Endothelial cell of umbilical vein (primary cell): ENCODE measurements around the gene HDAC5. TPM values are rescaled to one million over a fixed set of nuclear protein-coding genes. Genes with fewer than 3 reads are reported as not detected.

Source experiments
- BruUV-seq: library from RNA; stranded (reverse); fragments of 400-500 nt; replicated peaks from 2 replicates; lab custom pipeline; 2021; lab: Mats Ljungman, UMichigan
- CTCF ChIA-PET: fragments of 300-600, 350-600 bp; sonication (Branson Sonifier 250); formaldehyde crosslinking; loops from one replicate; lab custom pipeline; 2021; ENCODE audit warnings: antibody characterized with exemption, inconsistent platforms; lab: Charles Lee
- POLR2A ChIA-PET: fragments of 300-600, 350-600 bp; sonication (Branson Sonifier 250); formaldehyde crosslinking; loops from one replicate; lab custom pipeline; 2021; ENCODE audit warnings: antibody characterized with exemption, inconsistent platforms; lab: Charles Lee
- DNase-seq: peaks from one replicate; pipeline ENCODE4 v3.0.0-alpha.2; 2011; ENCODE audit warnings: low read depth, low spot score
- FAIRE-seq: peaks from 2 replicates; lab custom pipeline; 2011; peaks lifted over from hg19 to GRCh38; lab: Jason Lieb, UNC
- H2AFZ ChIP-seq: 2 replicates; pipeline ENCODE4 v1.6.0; 2012; ENCODE audit warnings: low read depth, low read length, control low read depth, inconsistent platforms
- H3K27ac ChIP-seq: 2 replicates; pipeline ENCODE4 v1.5.1; 2011; ENCODE audit warnings: low read depth, mild to moderate bottlenecking, control low read depth, low read length, moderate library complexity; ENCODE audit not compliant: insufficient read depth
- H3K27me3 ChIP-seq, 2 experiments: 2 replicates each; pipeline versions ENCODE4 v1.6.0 to v1.6.1; 2011; ENCODE audit warnings: low read length in 2 of 2, mixed read lengths in 1 of 2; ENCODE audit not compliant: control insufficient read depth in 2 of 2, insufficient read depth in 2 of 2
- H3K36me3 ChIP-seq, 2 experiments: 2 replicates in 1 of 2; 3 replicates in 1 of 2; pipeline ENCODE4 v1.5.1; 2011; ENCODE audit warnings: low read length in 2 of 2, mild to moderate bottlenecking in 1 of 2, moderate library complexity in 1 of 2; ENCODE audit not compliant: control insufficient read depth in 2 of 2, insufficient read depth in 2 of 2; ENCODE audit errors: extremely low read depth in 1 of 2
- H3K4me1 ChIP-seq: 3 replicates; pipeline ENCODE4 v1.5.1; 2011; ENCODE audit warnings: mild to moderate bottlenecking, low read length; ENCODE audit not compliant: control insufficient read depth, insufficient read depth; ENCODE audit errors: extremely low read depth
- H3K4me2 ChIP-seq: 2 replicates; pipeline ENCODE4 v1.6.1; 2011; ENCODE audit warnings: low read length, control low read depth, mixed read lengths; ENCODE audit not compliant: insufficient read depth
- H3K4me3 ChIP-seq, 3 experiments: fragments of 200-600 bp in 1 of 3; sonication (generic), shearing (Covaris generic) in 1 of 3; replicated peaks in 1 of 3; 2 replicates each; pipeline ENCODE4 v1.5.1; 2011 to 2016; ENCODE audit warnings: control low read depth in 3 of 3, low read length in 3 of 3, mild to moderate bottlenecking in 2 of 3, inconsistent platforms in 1 of 3, low read depth in 1 of 3, moderate library complexity in 1 of 3; ENCODE audit not compliant: insufficient read depth in 1 of 3
- H3K79me2 ChIP-seq: 2 replicates; pipeline ENCODE4 v1.6.0; 2012; ENCODE audit warnings: low read length, inconsistent platforms; ENCODE audit not compliant: control insufficient read depth, insufficient read depth
- H3K9ac ChIP-seq: replicated peaks from 2 replicates; pipeline ENCODE3; 2011; ENCODE audit warnings: low read length, control low read depth; ENCODE audit not compliant: insufficient read depth; ENCODE audit errors: extremely low read depth
- H3K9me1 ChIP-seq: replicated peaks from 3 replicates; pipeline ENCODE4 v1.6.0; 2011; ENCODE audit warnings: mild to moderate bottlenecking, low read length; ENCODE audit not compliant: control insufficient read depth, insufficient read depth; ENCODE audit errors: extremely low read depth
- H3K9me3 ChIP-seq: replicated peaks from 2 replicates; pipeline ENCODE4 v1.5.1; 2012; ENCODE audit warnings: low read length, inconsistent platforms; ENCODE audit not compliant: control insufficient read depth, insufficient read depth
- H4K20me1 ChIP-seq: replicated peaks from 2 replicates; pipeline ENCODE3; 2011; ENCODE audit warnings: mild to moderate bottlenecking, low read length; ENCODE audit not compliant: control insufficient read depth, insufficient read depth; ENCODE audit errors: extremely low read depth
- CTCF ChIP-seq, 2 donors: IDR thresholded peaks; 1 replicate in 1 of 2; 2 replicates in 1 of 2; pipeline ENCODE4 v1.5.1; 2011; ENCODE audit warnings: low read length in 2 of 2, mild to moderate bottlenecking in 2 of 2, moderate library complexity in 2 of 2, control low read depth in 1 of 2, inconsistent platforms in 1 of 2, low read depth in 1 of 2; ENCODE audit not compliant: insufficient read depth in 1 of 2; ENCODE audit errors: extremely low read depth in 1 of 2
- EZH2 ChIP-seq: IDR thresholded peaks from 2 replicates; pipeline ENCODE4 v1.6.1; 2012; ENCODE audit warnings: borderline replicate concordance, low read depth, mild to moderate bottlenecking, moderate library complexity, low read length, inconsistent platforms; ENCODE audit not compliant: severe bottlenecking
- FOS ChIP-seq: IDR thresholded peaks from 2 replicates; pipeline ENCODE4 v1.6.1; 2011; ENCODE audit warnings: mild to moderate bottlenecking, low read length, moderate library complexity, borderline replicate concordance; ENCODE audit not compliant: insufficient read depth
- GATA2 ChIP-seq: IDR thresholded peaks from 2 replicates; pipeline ENCODE4 v1.7.0; 2011; ENCODE audit warnings: low read depth, mild to moderate bottlenecking, moderate library complexity, mixed read lengths, low read length; ENCODE audit not compliant: insufficient read length, insufficient read depth
- JUN ChIP-seq: IDR thresholded peaks from 2 replicates; pipeline ENCODE4 v1.6.1; 2011; ENCODE audit warnings: borderline replicate concordance, low read depth; ENCODE audit not compliant: insufficient read length, insufficient read depth
- MYC ChIP-seq: IDR thresholded peaks from one replicate; pipeline ENCODE4 v1.6.1; 2011; ENCODE audit warnings: mild to moderate bottlenecking, low read depth, low read length
- POLR2A ChIP-seq: IDR thresholded peaks from 2 replicates; pipeline ENCODE4 v1.6.1; 2012; ENCODE audit warnings: low read depth, mild to moderate bottlenecking, control low read depth, low read length
- POLR2AphosphoS5 ChIP-seq: IDR thresholded peaks from 2 replicates; pipeline ENCODE4 v1.6.1; 2012; ENCODE audit warnings: low read depth, mild to moderate bottlenecking, control low read depth, low read length, moderate library complexity; ENCODE audit not compliant: insufficient read depth
- dilution Hi-C: fragments of 300-500 bp; cut with MboI; formaldehyde crosslinking; loops from one replicate; pipeline ENCODE4 v1.15.0; 2019; ENCODE audit warnings: low sequenced_read_pairs; ENCODE audit not compliant: extremely low pct_ligation_motif_present
- intact Hi-C: fragments of 100-400 bp; cut with micrococcal nuclease; formaldehyde crosslinking; loops from one replicate; pipeline ENCODE4 v1.10.0; 2022
- polyA plus RNA-seq, 4 experiments: library from polyadenylated mRNA; depleted of rRNA in 3 of 4; stranded (reverse) in 3 of 4; unstranded in 1 of 4; fragments of >200 nt; gene quantifications; 2 replicates each; pipeline versions ENCODE4 v1.2.1 to v1.2.3, GENCODE V29; 2011 to 2012; ENCODE audit warnings: missing spikeins in 1 of 4
- total RNA-seq: library from RNA; stranded (reverse); gene quantifications from 2 replicates; pipeline ENCODE4 v1.2.3, GENCODE V29; 2021
- TF ChIP-seq, protein P1 (sequence below): IDR thresholded peaks from 2 replicates; pipeline ENCODE4 v1.6.1; 2011; ENCODE audit not compliant: insufficient read depth, insufficient read length

HDAC5 gene
- total and polyA plus RNA-seq, 2 donors (not counting 3 experiments of a cell fraction or from before 2014, with no cell fraction given): 35.4 to 40.4 TPM

DNA sequence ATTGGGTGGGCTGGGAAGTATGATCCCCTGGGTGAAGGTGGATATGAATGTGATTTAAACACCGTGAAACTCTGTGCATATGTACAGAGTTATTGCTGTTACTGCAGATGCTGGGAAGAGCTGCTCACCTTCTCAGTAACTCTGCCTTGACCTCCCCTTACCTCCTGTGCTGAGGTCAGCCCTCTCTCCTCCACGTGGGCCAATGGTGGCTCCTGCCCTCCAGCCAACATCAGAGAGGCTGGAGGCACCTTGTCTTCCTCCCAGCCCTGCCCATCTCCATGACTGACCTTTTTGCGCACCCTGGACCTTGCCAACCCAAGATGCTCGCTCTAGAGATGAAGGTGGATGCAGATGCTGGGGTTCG is 46.7 kb upstream of the HDAC5 start:
- H3K9me1 ChIP-seq: no peaks in the 10 kb centered on the region
- no peaks in the 10 kb centered on the region for H4K20me1 ChIP-seq
- H3K27me3 ChIP-seq: no peaks in the 10 kb centered on the region
- no peak overlapping the region for H3K4me3 ChIP-seq
- no peaks in the 10 kb centered on the region for H3K79me2 ChIP-seq
- H3K27ac ChIP-seq: no peak overlapping the region
- H3K4me1 ChIP-seq: no peaks in the 10 kb centered on the region
- H3K9ac ChIP-seq: no peak overlapping the region
- H3K9me3 ChIP-seq: no peaks in the 10 kb centered on the region
- BruUV-seq: no TSS peak
- no peak overlapping the region for H3K4me2 ChIP-seq
- DNase-seq: no peak
- POLR2A ChIA-PET: no interaction called here
- CTCF ChIA-PET: interaction anchor here (3.9 kb wide), 1 partner anchor 226 kb away, joined by 69 read pairs; the partner anchor contains the start of gene PPY
- no peak for FAIRE-seq
- TF ChIP-seq MYC (no peak), FOS (no peak), JUN (no peak), EZH2 (no peak), GATA2 (no peak), CTCF (IDR thresholded peaks at IDR 0.05; ENCODE audit: extremely low read depth in 1 of 2, insufficient read depth in 1 of 2, low read depth in 1 of 2, low read length in 2 of 2) (no peak), POLR2A (no peak), POLR2AphosphoS5 (no peak)
- TF ChIP-seq, protein P1, sequence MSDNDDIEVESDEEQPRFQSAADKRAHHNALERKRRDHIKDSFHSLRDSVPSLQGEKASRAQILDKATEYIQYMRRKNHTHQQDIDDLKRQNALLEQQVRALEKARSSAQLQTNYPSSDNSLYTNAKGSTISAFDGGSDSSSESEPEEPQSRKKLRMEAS: no peak
- intact Hi-C loops (no loop called here), dilution Hi-C loops (no loop called here)
- H3K36me3 ChIP-seq: no peaks in the 10 kb centered on the region
- no peak overlapping the region for H2AFZ ChIP-seq
